Anterior cingulate cortex (tissue), 58 donors: Measurements from ENCODE around the gene ARHGAP6.
"Not testable (repeated sequence)": the region's sequence is repeated elsewhere in the genome, so short reads cannot be mapped to it uniquely, and the experiment has no call there.

Source experiments
- DNase-seq, 58 donors: peaks; one replicate each; lab custom pipeline; 2025; lab: John Stamatoyannopoulos, UW

ARHGAP6 gene

GRCh38 chrX:11269996-11270395 lies 395.7 kb downstream of the ARHGAP6 start:
- no peak for DNase-seq

- no peak for DNase-seq
Observed at GRCh38 chrX:11269006-11269405, 396.7 kb downstream of the ARHGAP6 start.

- DNase-seq: no peak
Observed at GRCh38 chrX:11267425-11267824, 398.3 kb downstream of the ARHGAP6 start.

- DNase-seq: no peak
Observed at GRCh38 chrX:11266573-11267003, 399.1 kb downstream of the ARHGAP6 start.

- DNase-seq: no peak
Observed at GRCh38 chrX:11265352-11265751, 400.4 kb downstream of the ARHGAP6 start.

- DNase-seq: no peak
Observed at GRCh38 chrX:11264925-11265324, 400.8 kb downstream of the ARHGAP6 start.

- no peak for DNase-seq
Observed at GRCh38 chrX:11261260-11261659, 404.5 kb downstream of the ARHGAP6 start.

- no peak for DNase-seq
Observed at GRCh38 chrX:11259437-11259836, 406.3 kb downstream of the ARHGAP6 start.

- no peak for DNase-seq
Observed at GRCh38 chrX:11257711-11258110, 408.0 kb downstream of the ARHGAP6 start.

- DNase-seq: no peak
Observed at GRCh38 chrX:11257290-11257689, 408.4 kb downstream of the ARHGAP6 start.

- no peak for DNase-seq
Observed at GRCh38 chrX:11254417-11255109, 411.2 kb downstream of the ARHGAP6 start.

- DNase-seq: no peak
Observed at GRCh38 chrX:11244636-11245035, 421.1 kb downstream of the ARHGAP6 start.

- no peak for DNase-seq
Observed at GRCh38 chrX:11242704-11243103, 423.0 kb downstream of the ARHGAP6 start.

GRCh38 chrX:11241720-11242119 lies 424.0 kb downstream of the ARHGAP6 start:
- no peak for DNase-seq

GRCh38 chrX:11239230-11239629 lies 426.5 kb downstream of the ARHGAP6 start:
- no peak for DNase-seq

GRCh38 chrX:11235377-11235776 lies 430.3 kb downstream of the ARHGAP6 start:
- not testable (repeated sequence) for DNase-seq

GRCh38 chrX:11215191-11215921 lies 450.4 kb downstream of the ARHGAP6 start:
- DNase-seq: no peak

GRCh38 chrX:11214346-11215190 lies 451.2 kb downstream of the ARHGAP6 start:
- no peak for DNase-seq

- DNase-seq: no peak
Observed at GRCh38 chrX:11212741-11213140, 453.0 kb downstream of the ARHGAP6 start.

- DNase-seq: no peak
Observed at GRCh38 chrX:11210415-11210801, 455.3 kb downstream of the ARHGAP6 start.

GRCh38 chrX:11209798-11210414 lies 455.8 kb downstream of the ARHGAP6 start:
- DNase-seq: no peak
